Measurements from ENCODE around the gene PRSS27. TPM values are rescaled to one million over a fixed set of nuclear protein-coding genes. Genes with fewer than 3 reads are reported as not detected.
A peak's percentile ranks its signal among the peaks of the same experiment; 100 is the strongest.
"Not testable (repeated sequence)": the region's sequence is repeated elsewhere in the genome, so short reads cannot be mapped to it uniquely, and the experiment has no call there.

Gene PRSS27
- total RNA-seq, 1 donor from 2014 or later, result 1.3 TPM

DNA sequence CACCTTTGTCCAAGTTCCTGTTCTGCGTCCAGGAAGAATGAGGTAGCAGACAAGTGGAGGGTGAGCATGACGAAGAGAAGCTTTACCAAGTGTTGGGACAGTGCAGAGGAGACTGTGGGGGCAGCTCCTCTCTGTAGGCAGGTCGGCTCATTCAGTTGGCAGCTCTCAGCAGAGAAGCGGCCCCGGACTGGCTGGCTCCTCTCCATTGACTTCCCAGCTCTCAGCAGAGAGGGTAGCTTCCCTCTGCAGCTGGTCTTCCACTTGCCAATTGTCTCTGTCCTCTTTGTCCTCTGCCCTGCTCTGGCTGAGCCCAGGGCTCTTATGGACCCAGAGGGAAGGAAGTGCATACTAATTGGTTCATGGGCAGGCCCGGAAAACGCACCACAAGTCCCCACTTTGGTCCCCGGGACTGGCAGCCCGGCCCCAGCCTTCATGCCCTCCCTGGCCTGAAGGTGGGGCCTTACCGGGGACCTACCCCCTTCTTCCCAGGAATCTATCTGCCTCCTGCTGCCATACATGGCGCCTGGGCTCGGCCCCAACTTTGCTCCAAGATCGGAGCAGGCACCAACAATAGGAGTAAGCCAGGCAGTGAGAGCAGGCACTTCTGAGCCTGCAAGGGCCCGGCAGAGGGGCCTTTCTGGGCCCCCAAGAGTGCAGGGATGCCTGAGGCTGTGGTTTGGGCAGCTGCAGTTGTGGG, 27.6 kb downstream of the PRSS27 start:
- peaks cover 20% of the 10 kb centered on the region for H3K4me1 ChIP-seq
- TF ChIP-seq, protein P1, sequence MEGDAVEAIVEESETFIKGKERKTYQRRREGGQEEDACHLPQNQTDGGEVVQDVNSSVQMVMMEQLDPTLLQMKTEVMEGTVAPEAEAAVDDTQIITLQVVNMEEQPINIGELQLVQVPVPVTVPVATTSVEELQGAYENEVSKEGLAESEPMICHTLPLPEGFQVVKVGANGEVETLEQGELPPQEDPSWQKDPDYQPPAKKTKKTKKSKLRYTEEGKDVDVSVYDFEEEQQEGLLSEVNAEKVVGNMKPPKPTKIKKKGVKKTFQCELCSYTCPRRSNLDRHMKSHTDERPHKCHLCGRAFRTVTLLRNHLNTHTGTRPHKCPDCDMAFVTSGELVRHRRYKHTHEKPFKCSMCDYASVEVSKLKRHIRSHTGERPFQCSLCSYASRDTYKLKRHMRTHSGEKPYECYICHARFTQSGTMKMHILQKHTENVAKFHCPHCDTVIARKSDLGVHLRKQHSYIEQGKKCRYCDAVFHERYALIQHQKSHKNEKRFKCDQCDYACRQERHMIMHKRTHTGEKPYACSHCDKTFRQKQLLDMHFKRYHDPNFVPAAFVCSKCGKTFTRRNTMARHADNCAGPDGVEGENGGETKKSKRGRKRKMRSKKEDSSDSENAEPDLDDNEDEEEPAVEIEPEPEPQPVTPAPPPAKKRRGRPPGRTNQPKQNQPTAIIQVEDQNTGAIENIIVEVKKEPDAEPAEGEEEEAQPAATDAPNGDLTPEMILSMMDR (IDR thresholded peaks at IDR 0.05), result no peak
- no peaks in the 10 kb centered on the region for H3K27me3 ChIP-seq (ENCODE audit: low read depth)
- peaks cover 30% of the 10 kb centered on the region for H3K36me3 ChIP-seq
- peak overlapping the region; percentile 60 for H3K27ac ChIP-seq
- no peak overlapping the region for H3K4me3 ChIP-seq
- H3K9me3 ChIP-seq, result no peaks in the 10 kb centered on the region
- no peak for DNase-seq
- no peak for ATAC-seq
- intact Hi-C loops (cut with DNase I), result no loop called here

DNA sequence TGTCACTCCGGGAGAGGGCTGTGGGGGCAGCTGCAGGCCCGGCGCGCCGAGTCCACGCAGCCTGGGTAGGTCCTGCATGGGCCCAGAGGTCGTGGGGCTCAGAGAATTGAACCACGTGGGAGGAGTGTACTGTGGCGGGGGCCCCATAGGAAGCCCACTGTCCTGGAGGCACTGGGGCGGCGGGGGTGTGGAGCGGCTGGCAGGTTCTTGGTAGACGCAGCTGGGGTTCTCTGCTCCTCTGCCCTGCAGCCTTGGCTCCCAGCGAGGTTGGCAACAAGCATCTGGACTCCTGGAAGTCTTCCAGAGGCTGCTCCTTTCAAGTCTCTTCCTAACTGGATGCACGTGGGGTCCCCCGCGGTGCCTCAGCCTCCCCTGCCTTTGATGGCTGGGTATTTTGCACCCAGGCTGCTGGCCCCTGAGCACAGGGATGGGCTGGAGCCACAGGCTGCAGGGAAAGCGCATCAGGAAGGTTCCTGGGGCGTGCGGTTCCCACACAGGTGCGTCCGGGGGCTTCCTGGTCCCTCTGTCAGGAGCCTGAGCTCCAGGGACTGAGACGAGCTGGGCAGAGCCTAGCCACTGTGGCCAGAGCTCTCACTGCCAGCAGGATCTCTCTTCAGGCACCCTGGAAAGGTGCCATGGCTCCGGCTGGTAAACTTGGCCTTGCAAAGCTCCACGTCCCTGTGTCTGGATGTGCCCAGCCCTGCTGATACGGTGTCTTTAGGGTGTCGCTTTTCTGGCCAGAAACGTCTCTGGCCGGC, 28.4 kb downstream of the PRSS27 start:
- intact Hi-C loops (cut with DNase I), result no loop called here
- Histone ChIP-seq H3K27me3 (ENCODE audit: low read depth) (no peaks in the 10 kb centered on the region), H3K4me3 (no peak overlapping the region), H3K27ac (no peak overlapping the region), H3K9me3 (no peaks in the 10 kb centered on the region), H3K4me1 (peaks cover 27% of the 10 kb centered on the region), H3K36me3 (peaks cover 23% of the 10 kb centered on the region)
- ATAC-seq (no peak), DNase-seq (no peak)
- TF ChIP-seq, protein P1 (IDR thresholded peaks at IDR 0.05), result no peak

DNA sequence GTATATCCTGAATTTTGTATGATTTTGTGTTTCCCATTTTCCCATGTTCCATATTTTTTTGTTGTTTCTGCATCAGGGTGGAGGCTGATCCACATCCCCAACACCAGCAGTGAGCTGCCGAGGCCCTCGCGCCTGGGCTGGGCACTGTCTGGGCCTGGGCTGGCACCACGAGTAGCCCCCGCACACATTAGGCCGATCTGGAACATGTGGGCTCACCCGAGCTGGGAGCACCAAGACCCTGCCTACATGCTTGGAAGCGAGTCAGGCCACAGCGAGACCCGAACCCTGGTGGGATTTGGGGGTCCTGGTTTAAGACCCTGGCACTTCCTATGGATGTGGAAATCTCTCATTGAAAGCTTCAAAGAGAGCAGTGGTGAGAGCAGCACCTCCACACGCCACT, 29.2 kb downstream of the PRSS27 start:
- TF ChIP-seq, protein P1 (IDR thresholded peaks at IDR 0.05), result no peak
- DNase-seq, result no peak
- intact Hi-C loops (cut with DNase I), result no loop called here
- H3K4me1 ChIP-seq, result peaks cover 28% of the 10 kb centered on the region
- H3K4me3 ChIP-seq, result no peak overlapping the region
- ATAC-seq, result no peak
- H3K27ac ChIP-seq, result no peak overlapping the region
- H3K27me3 ChIP-seq (ENCODE audit: low read depth), result no peaks in the 10 kb centered on the region
- H3K9me3 ChIP-seq, result no peaks in the 10 kb centered on the region
- H3K36me3 ChIP-seq, result peaks cover 23% of the 10 kb centered on the region

DNA sequence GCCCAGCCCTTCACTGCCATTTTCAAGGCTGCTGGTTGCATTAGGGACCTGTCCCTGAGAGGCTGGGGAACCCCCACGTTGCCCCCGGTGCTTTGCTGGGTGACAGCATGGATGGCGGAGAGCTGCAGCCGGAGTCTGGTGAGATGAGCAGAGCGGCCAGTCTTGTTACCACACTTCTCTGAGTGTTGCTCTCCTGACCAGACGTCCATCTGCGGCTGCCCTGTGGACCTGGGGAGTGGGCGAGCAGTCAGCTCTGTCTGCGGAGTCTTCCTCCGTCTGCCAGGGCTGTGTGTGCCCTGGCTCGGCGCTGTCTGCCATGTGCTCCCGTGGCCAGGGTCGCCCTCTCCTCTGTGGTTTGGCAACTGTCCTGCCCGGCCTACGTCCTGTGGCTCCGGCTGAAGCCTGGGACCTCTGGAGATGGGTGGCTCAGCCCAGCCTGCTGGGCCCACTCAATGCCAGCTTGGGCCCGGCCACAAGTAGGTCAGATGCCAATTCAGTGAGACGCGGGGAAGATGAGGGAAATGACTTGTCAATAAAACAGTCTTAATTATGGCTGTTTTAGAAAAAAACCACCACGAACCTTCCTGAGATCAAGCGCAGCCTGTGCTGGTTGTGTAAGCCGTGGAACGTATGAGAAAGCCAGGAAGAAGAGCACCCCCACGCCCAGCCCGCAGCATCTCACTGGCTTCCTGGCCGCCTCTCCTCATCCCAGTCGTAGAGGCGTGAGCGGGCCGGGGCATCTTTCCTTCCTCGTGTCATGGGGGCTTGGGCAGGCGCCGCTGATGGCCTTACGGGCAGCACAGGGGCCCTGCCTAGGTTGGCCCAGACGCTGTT, 29.8 kb downstream of the PRSS27 start:
- H3K36me3 ChIP-seq, result peaks cover 23% of the 10 kb centered on the region
- DNase-seq, result peak; percentile 71
- TF ChIP-seq, protein P1 (IDR thresholded peaks at IDR 0.05), result no peak
- ATAC-seq, result peak; percentile 12 to 25
- H3K4me1 ChIP-seq, result peaks cover 28% of the 10 kb centered on the region
- no peak overlapping the region for H3K4me3 ChIP-seq
- H3K9me3 ChIP-seq, result no peaks in the 10 kb centered on the region
- no peaks in the 10 kb centered on the region for H3K27me3 ChIP-seq (ENCODE audit: low read depth)
- intact Hi-C loops (cut with DNase I), result no loop called here
- no peak overlapping the region for H3K27ac ChIP-seq

DNA sequence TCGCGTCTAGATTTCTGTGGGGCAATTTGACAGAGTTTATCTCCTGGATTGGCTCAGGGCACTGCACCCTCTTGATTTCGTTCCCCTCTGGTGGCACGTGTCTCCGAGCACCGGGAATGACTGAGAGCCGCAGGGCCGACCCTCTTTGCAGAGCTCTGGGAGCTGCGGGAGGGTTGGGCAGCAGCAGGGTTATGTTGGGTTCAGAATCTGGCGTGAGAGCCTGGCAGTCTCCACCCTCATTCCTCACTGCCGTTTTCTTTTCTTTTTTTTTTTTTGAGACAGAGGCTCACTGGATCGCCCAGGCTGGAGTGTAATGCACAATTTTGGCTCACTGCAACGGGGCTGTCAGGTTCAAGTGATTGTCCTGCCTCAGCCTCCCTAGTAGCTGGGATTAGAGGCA, 30.6 kb downstream of the PRSS27 start:
- intact Hi-C loops (cut with DNase I); DNase-seq; H3K27ac ChIP-seq; H3K9me3 ChIP-seq; H3K4me3 ChIP-seq; H3K27me3 ChIP-seq (ENCODE audit: low read depth); ATAC-seq: not testable (repeated sequence)
- Histone ChIP-seq H3K4me1 (peaks cover 32% of the 10 kb centered on the region), H3K36me3 (peaks cover 23% of the 10 kb centered on the region)

Measured in lower lobe of right lung (tissue), 2 donors.